Measurements from ENCODE around the gene SLC16A10.
A peak's percentile ranks its signal among the peaks of the same experiment; 100 is the strongest.
"Not testable (repeated sequence)": the region's sequence is repeated elsewhere in the genome, so short reads cannot be mapped to it uniquely, and the experiment has no call there.

Gene SLC16A10

DNA sequence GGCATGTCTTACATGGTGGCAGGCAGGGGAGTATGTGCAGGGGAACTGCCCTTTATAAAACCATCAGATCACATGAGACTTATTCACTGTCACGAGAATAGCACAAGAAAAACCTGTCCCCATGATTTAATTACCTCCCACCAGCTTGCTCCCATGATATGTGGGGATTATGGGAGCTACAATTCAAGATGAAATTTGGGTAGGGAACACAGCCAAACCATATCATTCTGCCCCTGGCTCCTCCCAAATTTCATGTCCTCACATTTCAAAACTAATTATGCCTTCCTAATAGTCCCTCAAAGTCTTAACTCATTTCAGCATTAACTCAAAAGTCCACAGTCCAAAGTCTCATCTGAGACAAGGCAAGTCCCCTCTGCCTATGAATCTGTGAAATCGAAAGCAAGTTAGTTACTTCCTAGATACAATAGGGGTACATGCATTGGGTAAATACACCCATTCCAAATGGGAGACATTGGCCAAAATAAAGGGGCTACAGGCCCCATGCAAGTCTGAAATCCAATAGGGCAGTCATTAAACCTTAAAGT is 102.4 kb downstream of the SLC16A10 start:
- DNase-seq = not testable (repeated sequence)

DNA sequence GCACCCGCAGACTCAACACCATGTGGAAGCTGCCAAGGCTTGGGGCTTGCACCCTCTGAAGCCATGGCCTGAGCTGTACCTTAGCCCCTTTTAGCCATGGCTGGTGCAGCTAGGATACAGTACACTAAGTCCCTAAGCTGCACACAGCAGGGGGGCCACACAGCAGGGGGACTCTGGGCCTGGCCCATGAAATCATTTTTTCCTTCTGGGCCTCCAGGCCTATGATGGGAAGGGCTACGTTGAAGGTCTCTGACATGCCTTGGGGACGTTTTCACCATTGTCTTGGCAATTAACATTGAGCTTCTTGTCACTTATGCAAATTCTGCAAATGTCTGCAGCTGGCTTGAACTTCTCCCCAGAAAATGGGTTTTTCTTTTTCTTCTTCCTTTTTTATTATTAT is 103.3 kb downstream of the SLC16A10 start:
- DNase-seq = no peak

DNA sequence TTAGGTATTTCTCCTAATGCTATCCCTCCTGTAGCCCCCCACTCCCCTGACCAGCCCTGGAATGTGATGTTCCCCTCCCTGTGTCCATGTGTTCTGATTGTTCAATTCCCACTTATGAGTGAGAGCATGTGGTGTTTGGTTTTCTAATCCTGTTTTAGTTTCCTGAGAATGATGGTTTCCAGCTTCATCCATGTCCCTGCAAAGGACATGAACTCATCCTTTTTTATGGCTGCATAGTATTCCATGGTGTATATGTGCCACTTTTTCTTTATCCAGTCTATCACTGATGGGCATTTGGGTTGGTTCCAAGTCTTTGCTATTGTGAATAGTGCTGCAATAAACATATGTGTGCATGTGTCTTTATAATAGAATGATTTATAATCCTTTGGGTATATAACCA is 103.8 kb downstream of the SLC16A10 start:
- not testable (repeated sequence) for DNase-seq

DNA sequence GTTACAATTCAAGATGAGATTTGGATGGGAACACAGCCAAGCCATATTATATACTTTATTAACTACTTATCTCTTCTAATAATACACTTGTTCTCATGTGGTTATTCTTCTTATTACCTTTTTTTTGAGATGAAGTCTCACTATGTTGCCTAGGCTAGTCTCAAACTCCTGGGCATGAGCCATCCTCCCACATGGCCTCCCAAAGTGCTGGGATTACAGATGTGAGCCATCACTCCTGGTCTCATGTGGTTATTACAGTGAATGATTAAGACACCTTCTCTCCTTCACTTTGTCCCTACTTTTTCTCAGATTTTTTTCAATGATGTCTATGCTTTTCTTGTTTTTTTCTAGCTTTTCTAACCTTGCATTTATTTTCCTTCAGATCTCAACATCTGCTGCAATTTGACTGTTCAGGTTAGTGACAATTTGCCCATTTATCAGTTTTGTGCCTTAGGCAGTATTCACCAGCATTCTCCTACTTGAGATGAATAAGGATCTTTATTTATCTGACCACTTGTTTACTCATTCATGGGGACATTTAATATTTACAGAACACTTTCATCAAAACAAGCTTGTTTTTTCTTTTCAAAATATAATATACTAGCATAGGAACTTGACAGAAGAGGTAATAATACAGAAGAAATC is 105.7 kb downstream of the SLC16A10 start:
- no peak for DNase-seq

DNA sequence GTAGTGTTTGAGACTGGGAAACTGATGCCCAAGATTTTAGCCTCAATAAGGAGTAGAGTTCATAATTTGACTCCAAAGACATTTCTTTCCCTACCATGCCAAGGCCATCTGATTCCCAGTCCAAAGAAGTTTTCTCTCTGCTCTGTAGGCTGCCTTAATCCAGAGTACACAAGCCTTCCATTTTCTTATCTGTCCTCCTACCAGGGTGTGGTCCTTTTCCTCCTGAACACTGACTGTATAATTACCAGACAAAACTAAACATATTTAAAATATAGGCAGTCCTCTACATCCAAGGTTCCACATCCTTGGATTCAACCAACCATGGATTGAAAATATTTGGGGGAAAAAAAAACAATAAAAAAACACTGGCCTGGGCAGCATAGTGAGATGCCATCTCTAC is 108.4 kb downstream of the SLC16A10 start:
- DNase-seq = no peak

DNA sequence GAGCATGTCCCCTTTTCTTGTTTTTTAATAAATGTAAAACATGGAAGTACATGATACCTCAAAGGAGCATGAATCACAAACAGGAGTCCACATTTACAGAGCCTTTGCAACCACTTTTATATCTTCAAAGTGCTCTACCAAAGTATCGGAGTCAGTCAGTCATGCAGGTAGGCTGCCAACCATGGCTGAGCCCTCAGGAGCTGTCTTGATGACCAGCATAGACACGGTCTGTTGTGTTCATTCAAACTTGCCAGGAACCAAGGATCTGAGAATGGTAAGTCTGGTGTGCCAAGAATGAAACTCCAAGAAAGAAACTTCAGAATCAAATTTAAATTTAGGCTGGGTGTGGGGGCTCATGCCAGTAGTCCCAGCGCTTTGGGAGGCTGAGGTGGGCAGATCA is 111.5 kb downstream of the SLC16A10 start:
- no peak for DNase-seq

GRCh38 chr6:111199935-111200334 is 112.6 kb downstream of the SLC16A10 start:
- DNase-seq = no peak

- DNase-seq = no peak
Measured at GRCh38 chr6:111200350-111201243, 113.3 kb downstream of the SLC16A10 start.

- no peak for DNase-seq
Measured at GRCh38 chr6:111201244-111201554, 113.9 kb downstream of the SLC16A10 start.

GRCh38 chr6:111201764-111202163 is 114.5 kb downstream of the SLC16A10 start:
- DNase-seq = no peak

DNA sequence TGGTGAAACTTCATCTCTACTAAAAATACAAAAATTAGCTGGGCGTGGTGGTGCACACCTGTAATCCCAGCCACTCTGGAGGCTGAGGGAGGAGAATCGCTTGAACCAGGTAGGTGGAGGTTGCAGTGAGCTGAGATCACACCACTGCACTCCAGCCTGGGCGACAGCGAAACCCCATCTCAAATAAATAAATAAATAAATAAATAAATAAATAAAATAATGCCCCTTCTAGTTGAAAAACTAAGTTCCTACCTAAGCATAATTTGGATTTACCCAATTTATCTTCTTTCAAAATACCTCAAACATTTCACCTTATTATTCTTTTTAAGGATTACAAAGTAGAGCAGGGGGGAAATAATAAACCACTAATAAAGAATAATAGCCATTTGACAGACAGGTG is 116.2 kb downstream of the SLC16A10 start:
- not testable (repeated sequence) for DNase-seq

GRCh38 chr6:111204305-111204704 is 117.0 kb downstream of the SLC16A10 start:
- DNase-seq = no peak

- DNase-seq = no peak
Measured at GRCh38 chr6:111204881-111205280, 117.6 kb downstream of the SLC16A10 start.

DNA sequence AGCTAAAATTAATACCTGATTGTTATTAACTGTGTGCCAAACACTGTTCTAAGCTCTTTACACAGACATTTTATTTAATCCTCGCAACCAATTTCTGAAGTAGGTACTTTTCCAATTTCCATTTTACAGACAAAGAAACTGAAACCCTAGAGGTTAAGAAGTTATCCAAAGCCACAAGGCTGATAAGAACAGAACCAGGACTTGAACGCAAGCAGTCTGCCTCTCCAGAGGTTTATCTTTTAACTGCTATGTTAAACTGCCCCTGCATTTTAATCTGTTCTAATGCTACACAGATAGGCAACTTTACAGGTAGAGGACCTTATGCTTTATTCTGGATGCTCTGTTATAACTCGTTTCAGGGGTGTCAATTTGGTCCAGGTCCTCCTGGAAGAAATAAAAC is 118.2 kb downstream of the SLC16A10 start:
- no peak for DNase-seq

- DNase-seq = no peak
Measured at GRCh38 chr6:111207141-111207858, 120.0 kb downstream of the SLC16A10 start.

DNA sequence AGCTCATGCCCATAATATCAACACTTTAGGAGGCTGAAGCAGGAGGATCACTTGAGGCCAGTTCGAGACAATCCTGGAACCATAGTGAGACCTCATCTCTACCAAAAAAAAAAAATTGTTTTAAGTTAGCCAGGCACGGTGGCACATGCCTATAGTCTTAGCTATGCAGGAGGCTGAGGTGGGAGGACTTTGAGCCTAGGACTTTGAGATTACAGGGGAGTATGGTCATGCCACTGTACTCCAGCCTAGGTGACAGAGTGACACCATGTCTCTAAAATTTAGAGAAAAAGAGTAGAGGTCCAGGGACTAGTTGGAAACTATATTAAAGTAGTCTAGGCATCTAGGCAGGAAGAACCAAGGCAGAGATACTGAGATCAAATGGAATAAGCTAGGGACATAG is 121.6 kb downstream of the SLC16A10 start:
- no peak for DNase-seq

DNA sequence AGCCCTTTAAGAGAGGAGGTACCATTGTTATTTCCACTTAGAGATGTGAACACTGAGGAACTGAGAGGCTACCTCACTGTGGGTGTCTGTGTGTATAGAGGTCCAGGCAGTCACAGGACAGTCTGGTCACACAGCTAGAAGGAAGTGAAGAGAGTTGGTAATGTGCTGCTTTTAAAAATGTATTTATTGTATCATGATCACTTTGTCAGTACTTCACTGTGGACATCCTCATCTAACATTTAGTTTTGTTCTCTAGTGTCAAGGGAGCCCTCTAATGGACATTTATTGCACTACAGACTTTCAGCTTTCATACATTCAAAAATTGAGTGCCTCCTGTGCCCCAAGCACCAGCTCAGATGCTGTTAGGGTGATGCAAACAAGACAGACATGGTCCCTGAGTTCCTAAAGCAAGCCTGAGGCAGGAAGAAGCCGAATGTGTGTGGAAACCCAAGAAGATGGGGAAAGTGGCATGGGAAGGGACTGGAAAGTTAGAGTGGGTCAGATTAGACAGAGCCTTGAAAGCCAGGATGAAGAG is 123.0 kb downstream of the SLC16A10 start:
- DNase-seq = peak; percentile 55

DNA sequence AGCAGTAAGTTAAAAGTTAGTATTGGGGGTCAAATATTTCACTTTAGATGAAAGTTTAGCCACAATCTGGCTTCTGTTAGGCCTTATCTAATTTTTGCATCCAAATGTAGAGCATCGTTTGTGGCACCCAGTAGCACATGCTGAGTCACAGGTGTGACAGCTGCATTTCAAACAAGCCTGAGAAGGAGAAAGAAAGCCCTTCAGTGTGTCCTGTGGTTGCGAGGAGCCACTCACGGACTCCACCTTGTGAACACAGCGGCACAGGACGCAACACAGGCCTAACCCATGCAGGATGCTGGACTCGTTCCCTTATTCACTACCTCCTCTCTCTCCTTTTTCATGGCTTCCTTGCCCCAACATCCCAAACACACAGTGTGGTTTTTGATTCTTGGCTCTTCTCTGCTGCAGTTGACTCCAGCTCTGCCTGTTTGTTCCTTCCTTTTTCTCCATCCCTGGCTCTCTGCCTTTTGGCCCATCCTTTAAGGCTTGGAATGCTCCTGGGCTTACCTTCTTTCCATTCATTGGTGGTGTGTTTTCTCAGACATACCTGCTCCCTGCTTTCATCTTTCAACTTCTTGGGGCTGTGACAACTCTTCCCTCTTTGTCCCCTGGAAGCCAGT is 124.2 kb downstream of the SLC16A10 start:
- no peak for DNase-seq

GRCh38 chr6:111212625-111213024 is 125.3 kb downstream of the SLC16A10 start:
- no peak for DNase-seq

GRCh38 chr6:111215131-111215530 is 127.8 kb downstream of the SLC16A10 start:
- DNase-seq = no peak

DNA sequence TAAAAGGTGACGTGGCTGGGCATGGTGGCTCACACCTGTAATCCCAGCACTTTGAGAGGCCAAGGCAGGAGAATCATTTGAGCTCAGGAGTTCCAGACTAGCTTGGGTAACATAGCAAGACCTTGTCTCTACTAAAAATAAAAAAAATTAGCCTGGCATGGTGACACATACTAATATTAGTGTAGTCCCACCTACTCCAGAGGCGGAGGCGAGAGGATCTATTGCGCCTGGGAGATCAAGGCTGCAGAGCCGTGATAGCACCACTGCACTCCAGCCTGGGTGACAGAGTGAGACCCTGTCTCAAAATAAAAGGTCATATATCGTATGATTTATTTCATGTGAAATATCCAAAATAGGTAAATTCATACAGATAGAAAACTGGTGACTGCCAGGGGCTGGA is 132.5 kb downstream of the SLC16A10 start:
- DNase-seq = no peak

GRCh38 chr6:111220383-111221031 is 133.2 kb downstream of the SLC16A10 start:
- no peak for DNase-seq
